Spleen (tissue), 7 donors: ENCODE results near the gene PTPRE.

Experiments used
- POLR2A ChIP-seq, 3 donors: fragments of 450-650 bp; IDR thresholded peaks; one replicate each; pipeline ENCODE4 v1.5.1; 2017; ENCODE audit warnings: antibody characterized with exemption in 3 of 3, mild to moderate bottlenecking in 1 of 3
- POLR2AphosphoS5 ChIP-seq, 3 donors: sonication (generic); formaldehyde crosslinking; IDR thresholded peaks; one replicate each; pipeline ENCODE4 v1.5.1; 2017; ENCODE audit warnings: antibody characterized with exemption in 3 of 3
- TF ChIP-seq, protein P1 (sequence below), 11 experiments: fragments of 200-600 bp in 7 of 11; fragments of 450-650 bp in 4 of 11; sonication (generic) in 4 of 11; IDR thresholded peaks in 8 of 11; conservative IDR thresholded peaks in 3 of 11; 1 replicate in 7 of 11; 2 replicates in 4 of 11; pipeline versions ENCODE4 v1.4.0 to v1.8.0; 2016 to 2021; ENCODE audit warnings: antibody characterized with exemption in 11 of 11, inconsistent platforms in 4 of 11, mild to moderate bottlenecking in 1 of 11
- donor health status: DM: no; HTN: no; CAD: no; lungs with moderate emphysema.
- donor health status: DM: no; HTN: no; CAD: no.
- donor health status: DM: no; HTN: no; CAD: no.

DNA sequence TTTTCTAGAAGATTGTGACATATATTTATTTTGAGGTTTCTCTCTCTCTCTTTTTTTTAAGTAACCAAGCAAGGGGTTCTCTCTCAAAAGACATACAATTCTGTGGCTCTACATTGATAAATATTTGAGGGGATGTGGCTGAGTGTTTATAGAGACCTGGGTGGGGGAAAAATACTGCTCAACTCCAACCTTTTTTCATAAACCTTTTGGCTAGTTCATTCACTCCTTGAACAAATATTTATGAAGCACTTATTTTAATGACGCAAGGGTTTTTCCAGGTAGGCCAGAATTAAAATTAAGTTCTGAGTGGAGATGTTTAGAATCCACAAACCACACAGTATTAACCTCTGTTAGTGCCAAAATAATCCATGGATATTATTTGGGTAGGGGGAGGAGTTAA, 100.2 kb downstream of the PTPRE start:
- no peak for TF ChIP-seq POLR2AphosphoS5 (IDR thresholded peaks at IDR 0.05)
- TF ChIP-seq, protein P1, sequence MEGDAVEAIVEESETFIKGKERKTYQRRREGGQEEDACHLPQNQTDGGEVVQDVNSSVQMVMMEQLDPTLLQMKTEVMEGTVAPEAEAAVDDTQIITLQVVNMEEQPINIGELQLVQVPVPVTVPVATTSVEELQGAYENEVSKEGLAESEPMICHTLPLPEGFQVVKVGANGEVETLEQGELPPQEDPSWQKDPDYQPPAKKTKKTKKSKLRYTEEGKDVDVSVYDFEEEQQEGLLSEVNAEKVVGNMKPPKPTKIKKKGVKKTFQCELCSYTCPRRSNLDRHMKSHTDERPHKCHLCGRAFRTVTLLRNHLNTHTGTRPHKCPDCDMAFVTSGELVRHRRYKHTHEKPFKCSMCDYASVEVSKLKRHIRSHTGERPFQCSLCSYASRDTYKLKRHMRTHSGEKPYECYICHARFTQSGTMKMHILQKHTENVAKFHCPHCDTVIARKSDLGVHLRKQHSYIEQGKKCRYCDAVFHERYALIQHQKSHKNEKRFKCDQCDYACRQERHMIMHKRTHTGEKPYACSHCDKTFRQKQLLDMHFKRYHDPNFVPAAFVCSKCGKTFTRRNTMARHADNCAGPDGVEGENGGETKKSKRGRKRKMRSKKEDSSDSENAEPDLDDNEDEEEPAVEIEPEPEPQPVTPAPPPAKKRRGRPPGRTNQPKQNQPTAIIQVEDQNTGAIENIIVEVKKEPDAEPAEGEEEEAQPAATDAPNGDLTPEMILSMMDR (IDR thresholded peaks at IDR 0.05 in 8 of 11, conservative IDR thresholded peaks at IDR 0.05 in 3 of 11): no peak
- TF ChIP-seq POLR2A (IDR thresholded peaks at IDR 0.05): no peak
